GM18520 (cell line): Measurements from ENCODE around the gene PRND.

Experiments used
- ATAC-seq: cut with Tn5 transposase; IDR thresholded peaks from one replicate; pipeline ENCODE4 v1.9.1; 2021; ENCODE audit not compliant: unreplicated experiment

Gene PRND

DNA sequence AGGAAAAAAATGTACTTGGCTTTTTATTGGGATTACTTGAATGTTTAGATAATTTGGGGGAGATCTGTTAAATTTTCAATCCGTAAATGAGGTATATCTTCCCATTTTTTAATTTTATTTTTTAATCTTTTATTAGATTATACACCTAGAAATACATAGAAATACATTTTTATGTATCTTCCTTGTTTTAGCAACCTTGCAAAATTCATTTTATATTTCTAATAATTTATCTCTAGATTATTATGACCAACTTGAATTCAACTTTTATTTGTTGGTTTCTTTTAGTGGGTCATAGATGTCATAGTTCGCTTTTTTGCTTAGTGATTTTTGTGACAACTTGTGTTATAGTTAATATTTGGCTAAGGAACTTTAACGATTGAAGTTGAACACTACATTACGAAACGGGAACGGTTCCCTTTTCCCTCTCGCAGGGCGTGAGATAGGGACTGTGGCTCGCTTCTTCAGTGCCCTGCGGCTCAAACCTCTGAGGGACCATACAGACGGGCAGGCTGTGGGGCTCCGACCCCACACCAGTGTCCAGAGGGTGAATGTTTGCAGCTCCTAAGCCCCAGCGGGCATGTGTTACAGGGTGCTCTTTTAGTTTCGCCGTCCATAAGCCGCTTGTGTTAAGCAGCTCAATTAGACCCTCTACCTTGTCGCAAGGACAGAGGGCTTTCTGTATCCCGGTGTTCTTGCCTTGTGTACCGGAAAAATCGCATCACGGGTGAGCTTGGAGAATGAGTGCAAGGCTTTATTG lies 53.8 kb downstream of the PRND start:
- ATAC-seq: no peak

GRCh38 chr20:4776079-4776630 lies 54.4 kb downstream of the PRND start:
- no peak for ATAC-seq
